A549 (cell line): ENCODE measurements around the gene TRIP6. TPM values are rescaled to one million over a fixed set of nuclear protein-coding genes. Genes with fewer than 3 reads are reported as not detected.
A peak's percentile ranks its signal among the peaks of the same experiment; 100 is the strongest.

ENCODE experiments used
- ATAC-seq, 2 experiments: fragments of 200-7000 bp in 1 of 2; fragments of >200 bp in 1 of 2; cut with Nextera tagmentation in 1 of 2; cut with Tn5 transposase in 1 of 2; 3 replicates each; pipeline versions ENCODE4 v1.8.0 to v1.9.1; 2018 to 2020; ENCODE audit warnings: mild to moderate bottlenecking in 1 of 2, moderate library complexity in 1 of 2
- CTCF ChIA-PET: fragments of 300-600 bp; sonication (Branson Sonifier 250); formaldehyde crosslinking; extraction: SDS; loops from one replicate; lab custom pipeline; 2021; ENCODE audit warnings: antibody characterized with exemption, inconsistent platforms; lab: Yijun Ruan, JAX
- POLR2A ChIA-PET: fragments of 350-600 bp; formaldehyde crosslinking; extraction: SDS; loops from one replicate; lab custom pipeline; 2021; ENCODE audit warnings: antibody characterized with exemption, inconsistent platforms; lab: Yijun Ruan, JAX
- DNase-seq, 2 experiments: peaks; one replicate each; pipeline versions ENCODE4 v3.0.0 to v3.0.0-alpha.2; 2011 to 2016; ENCODE audit warnings: low read depth in 1 of 2, low spot score in 1 of 2
- FAIRE-seq: peaks from 2 replicates; lab custom pipeline; 2011; peaks lifted over from hg19 to GRCh38; lab: Jason Lieb, UNC
- H3K27ac ChIP-seq, 2 experiments: fragments of >200 bp; sonication (Bioruptor Twin); formaldehyde crosslinking; 3 replicates each; pipeline ENCODE4 v1.5.1; 2016 to 2017
- H3K4me1 ChIP-seq: fragments of >200 bp; sonication (Bioruptor Twin); formaldehyde crosslinking; 3 replicates; pipeline ENCODE4 v1.6.1; 2016
- H3K4me2 ChIP-seq: fragments of >200 bp; sonication (Bioruptor Twin); formaldehyde crosslinking; 3 replicates; pipeline ENCODE4 v1.6.1; 2016
- H3K4me3 ChIP-seq: fragments of >200 bp; sonication (Bioruptor Twin); formaldehyde crosslinking; 3 replicates; pipeline ENCODE4 v1.5.1; 2016
- H3K9me3 ChIP-seq: fragments of >200 bp; sonication (Bioruptor Twin); formaldehyde crosslinking; 3 replicates; pipeline ENCODE4 v1.6.1; 2016
- CBX8 ChIP-seq: fragments of 200-600 bp; sonication (generic); IDR thresholded peaks from 2 replicates; pipeline ENCODE4 v1.6.1; 2016
- CEBPB ChIP-seq, 2 experiments: fragments of >200 bp in 1 of 2; sonication (Bioruptor Twin) in 1 of 2; formaldehyde crosslinking in 1 of 2; IDR thresholded peaks; 2 replicates each; pipeline ENCODE4 v1.6.1; 2012 to 2016
- EHF ChIP-seq: fragments of 250-450 bp; sonication (Bioruptor Pico); IDR thresholded peaks from 2 replicates; pipeline ENCODE4 v1.5.0; 2020; ENCODE audit warnings: mild to moderate bottlenecking
- ESRRA ChIP-seq: fragments of 150-350 bp; IDR thresholded peaks from 2 replicates; pipeline ENCODE4 v1.6.1; 2014; ENCODE audit warnings: mild to moderate bottlenecking, low read length, borderline replicate concordance
- FOSL2 ChIP-seq, 2 experiments: fragments of 450-650 bp in 1 of 2; fragments of >200 bp in 1 of 2; sonication (Bioruptor Twin) in 1 of 2; formaldehyde crosslinking; IDR thresholded peaks; 2 replicates each; pipeline versions ENCODE4 v1.5.0 to v1.6.1; 2016 to 2020; ENCODE audit warnings: mild to moderate bottlenecking in 1 of 2, moderate library complexity in 1 of 2
- FOXS1 ChIP-seq: fragments of 250-450 bp; sonication (Bioruptor Pico); IDR thresholded peaks from 2 replicates; pipeline ENCODE4 v1.5.0; 2020; ENCODE audit warnings: mild to moderate bottlenecking, moderate library complexity
- HOXB13 ChIP-seq: fragments of 250-450 bp; sonication (Bioruptor Pico); IDR thresholded peaks from 2 replicates; pipeline ENCODE4 v1.5.0; 2020; ENCODE audit warnings: low read depth, mild to moderate bottlenecking, moderate library complexity
- JUN ChIP-seq, 2 experiments: fragments of >200 bp; sonication (Bioruptor Twin); formaldehyde crosslinking; IDR thresholded peaks; 2 replicates in 1 of 2; 3 replicates in 1 of 2; pipeline ENCODE4 v1.6.1; 2016 to 2017
- KDM5A ChIP-seq: fragments of 200-600 bp; sonication (generic); IDR thresholded peaks from 2 replicates; pipeline ENCODE4 v1.6.1; 2016; ENCODE audit warnings: antibody characterized with exemption, mild to moderate bottlenecking
- MAFK ChIP-seq: fragments of 450-650 bp; IDR thresholded peaks from 2 replicates; pipeline ENCODE4 v1.6.1; 2014; ENCODE audit not compliant: partially characterized antibody
- NFE2L2 ChIP-seq: fragments of 150-350 bp; conservative IDR thresholded peaks from 2 replicates; pipeline ENCODE4 v1.6.1; 2014; ENCODE audit warnings: low read length
- POLR2AphosphoS2 ChIP-seq: conservative IDR thresholded peaks from 2 replicates; pipeline ENCODE4 v1.6.1; 2012; ENCODE audit warnings: low read length, improper control_type of control experiment, inconsistent platforms
- RAD21 ChIP-seq, 2 experiments: fragments of >200 bp in 1 of 2; sonication (Bioruptor Twin) in 1 of 2; formaldehyde crosslinking in 1 of 2; IDR thresholded peaks in 1 of 2; conservative IDR thresholded peaks in 1 of 2; 2 replicates in 1 of 2; 3 replicates in 1 of 2; pipeline ENCODE4 v1.6.1; 2012 to 2018; ENCODE audit warnings: inconsistent platforms in 1 of 2
- RARB ChIP-seq: fragments of 250-450 bp; sonication (Bioruptor Pico); IDR thresholded peaks from 2 replicates; pipeline ENCODE4 v1.8.0; 2021; ENCODE audit warnings: mild to moderate bottlenecking, moderate library complexity
- RNF2 ChIP-seq: fragments of 200-600 bp; sonication (generic); IDR thresholded peaks from 2 replicates; pipeline ENCODE4 v1.6.1; 2016; ENCODE audit warnings: low read depth, mild to moderate bottlenecking, antibody characterized with exemption, moderate library complexity, borderline replicate concordance
- TFCP2L1 ChIP-seq: fragments of 250-450 bp; sonication (Bioruptor Pico); IDR thresholded peaks from 2 replicates; pipeline ENCODE4 v1.5.0; 2021; ENCODE audit warnings: mild to moderate bottlenecking
- ZNF302 ChIP-seq: fragments of 250-450 bp; sonication (Bioruptor Pico); IDR thresholded peaks from 2 replicates; pipeline ENCODE4 v1.9.0; 2021; ENCODE audit warnings: inconsistent platforms, mild to moderate bottlenecking, moderate library complexity
- WGBS: methylation state at CpG from one replicate; pipeline ENCODE4 v1.1.6; 2017; ENCODE audit errors: missing lambda C conversion rate; 5-methylcytosine and 5-hydroxymethylcytosine counted together
- polyA plus RNA-seq, 4 experiments: library from polyadenylated mRNA; depleted of rRNA in 3 of 4; stranded (reverse); fragments of >200 nt; fragmentation: RNase III in 1 of 4; extraction: RNeasy Plus Mini Kit Qiagen cat#74134 plus additional on column Dnase treatment in 1 of 4; gene quantifications; 2 replicates in 3 of 4; 3 replicates in 1 of 4; pipeline ENCODE4 v1.2.3, GENCODE V29; 2011 to 2017
- TF ChIP-seq, protein P1 (sequence below): IDR thresholded peaks from 2 replicates; pipeline ENCODE4 v1.6.1; 2012; ENCODE audit warnings: low read depth, borderline replicate concordance
- TF ChIP-seq, protein P2 (sequence below): fragments of >200 bp; sonication (Bioruptor Twin); formaldehyde crosslinking; IDR thresholded peaks from 2 replicates; pipeline ENCODE4 v1.6.1; 2016
- TF ChIP-seq, protein P3 (sequence below): fragments of >200 bp; sonication (Bioruptor Twin); formaldehyde crosslinking; IDR thresholded peaks from 3 replicates; pipeline ENCODE4 v1.6.1; 2016
- TF ChIP-seq, protein P4 (sequence below): IDR thresholded peaks from 2 replicates; pipeline ENCODE4 v1.6.1; 2012

The TRIP6 gene
- polyA plus RNA-seq, 2 of the 4 experiments (the other 2 are of a cell fraction), result 18.0 to 38.5 TPM

DNA sequence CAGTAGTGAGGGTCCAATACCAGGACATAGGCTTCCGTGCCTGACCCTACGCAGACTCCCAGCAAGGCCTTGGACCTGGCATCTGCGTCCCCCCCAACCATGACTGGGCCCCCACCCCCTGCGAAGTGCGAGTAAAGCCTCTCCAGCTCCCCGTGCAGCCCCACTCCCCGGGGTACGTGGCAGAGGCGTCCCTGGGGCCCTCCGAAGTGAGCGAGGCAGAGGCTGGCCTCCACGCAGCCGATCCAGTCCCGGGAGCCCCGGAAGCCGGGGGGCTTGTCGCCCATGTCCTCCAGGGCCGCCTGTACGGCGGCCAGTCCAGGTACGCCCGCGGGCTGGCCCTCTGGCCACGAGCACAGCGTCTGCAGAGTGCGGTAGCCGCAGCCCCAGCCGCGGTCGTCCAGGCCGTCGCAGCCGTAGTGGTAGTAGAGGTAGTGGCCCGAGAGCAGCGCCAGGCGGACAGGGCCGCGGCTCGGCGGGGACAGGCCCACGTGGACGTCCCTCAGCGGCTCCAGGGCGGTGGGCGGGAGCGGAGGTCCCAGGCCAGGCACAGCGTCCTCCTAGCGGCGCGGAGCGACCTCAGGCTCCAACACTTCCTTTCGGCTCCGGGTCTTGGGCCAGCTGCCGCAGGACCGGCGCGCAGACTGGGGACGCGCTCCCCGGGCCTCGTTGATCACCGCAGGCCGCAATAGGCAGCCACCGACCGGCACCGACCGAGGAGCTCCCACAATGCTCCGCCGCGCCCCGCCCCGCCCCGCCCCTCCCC, 22.0 kb downstream of the TRIP6 start, which contains the start of gene UFSP1 (continued):
- TF ChIP-seq RARB (CRISPR knock-in tag) (no peak), CEBPB (IDR thresholded peaks at IDR 0.05) (no peak)
- TF ChIP-seq, protein P1, sequence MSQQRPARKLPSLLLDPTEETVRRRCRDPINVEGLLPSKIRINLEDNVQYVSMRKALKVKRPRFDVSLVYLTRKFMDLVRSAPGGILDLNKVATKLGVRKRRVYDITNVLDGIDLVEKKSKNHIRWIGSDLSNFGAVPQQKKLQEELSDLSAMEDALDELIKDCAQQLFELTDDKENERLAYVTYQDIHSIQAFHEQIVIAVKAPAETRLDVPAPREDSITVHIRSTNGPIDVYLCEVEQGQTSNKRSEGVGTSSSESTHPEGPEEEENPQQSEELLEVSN, result peak; percentile 92

DNA sequence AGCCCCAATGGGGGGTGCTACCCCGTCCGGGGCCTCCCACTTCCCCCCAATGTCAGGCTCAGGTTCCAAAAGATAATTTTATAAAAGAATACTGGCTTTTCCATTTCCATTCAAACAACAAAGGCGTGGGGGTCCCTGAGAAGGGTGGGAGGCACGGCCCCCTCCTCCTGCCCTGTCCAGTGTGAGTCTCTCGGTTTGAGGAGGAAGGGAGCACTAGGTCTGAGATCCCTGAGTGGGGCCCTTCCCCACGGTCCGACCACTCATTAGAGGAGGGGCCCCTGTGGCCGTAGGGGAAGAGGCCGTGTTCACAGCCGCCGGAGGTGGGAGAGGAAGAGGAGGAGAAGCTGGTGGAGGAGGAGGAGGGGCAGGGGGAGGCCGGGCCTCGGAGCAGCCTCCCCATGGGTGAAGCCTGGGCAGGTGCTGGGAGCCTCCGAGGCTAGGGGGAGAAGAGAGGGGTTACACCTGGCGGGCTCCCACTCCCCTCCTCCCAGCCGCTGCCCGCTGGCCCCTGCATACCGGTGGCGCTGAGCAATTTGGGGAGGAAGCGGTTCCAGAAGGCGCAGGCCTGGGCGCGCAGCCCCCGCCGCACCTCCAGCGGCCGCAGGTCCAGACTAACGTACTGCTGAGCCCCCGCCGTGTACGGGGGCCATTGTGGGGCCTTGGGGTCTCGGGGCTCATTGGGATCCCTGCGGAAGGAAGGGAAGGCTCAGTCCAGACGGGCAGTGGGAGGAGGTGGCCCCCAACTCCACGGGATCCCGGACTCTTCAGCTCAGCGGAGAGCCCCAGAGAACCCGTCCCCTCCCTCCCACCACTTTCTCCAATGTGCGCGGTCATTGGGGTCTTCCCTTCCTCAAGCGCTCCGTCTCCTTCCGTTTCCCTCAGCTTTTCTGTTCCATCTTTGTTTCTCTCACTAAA, 23.7 kb downstream of the TRIP6 start:
- peak overlapping the region; percentile 86 to 95 for H3K27ac ChIP-seq
- H3K9me3 ChIP-seq, result no peaks in the 10 kb centered on the region
- H3K4me2 ChIP-seq, result peak overlapping the region; percentile 89
- H3K4me3 ChIP-seq, result peak overlapping the region; percentile 92; the same call in 2 of the 3 replicates
- ATAC-seq (no peak), FAIRE-seq (no peak), DNase-seq (no peak)
- TF ChIP-seq EHF (CRISPR knock-in tag) (no peak), CEBPB (IDR thresholded peaks at IDR 0.05) (no peak), KDM5A (no peak), MAFK (no peak), FOSL2 (IDR thresholded peaks at IDR 0.05) (no peak), FOSL2 (CRISPR knock-in tag; IDR thresholded peaks at IDR 0.05) (no peak), JUN (IDR thresholded peaks at IDR 0.05) (no peak), CBX8 (no peak), TFCP2L1 (no peak), POLR2AphosphoS2 (no peak), ZNF302 (no peak), ESRRA (no peak), RAD21 (conservative IDR thresholded peaks at IDR 0.05 in 1 of 2, IDR thresholded peaks at IDR 0.05 in 1 of 2) (no peak), HOXB13 (CRISPR knock-in tag) (no peak), RNF2 (no peak), NFE2L2 (no peak), FOXS1 (CRISPR knock-in tag) (no peak)
- TF ChIP-seq, protein P2, sequence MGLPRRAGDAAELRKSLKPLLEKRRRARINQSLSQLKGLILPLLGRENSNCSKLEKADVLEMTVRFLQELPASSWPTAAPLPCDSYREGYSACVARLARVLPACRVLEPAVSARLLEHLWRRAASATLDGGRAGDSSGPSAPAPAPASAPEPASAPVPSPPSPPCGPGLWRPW, result no peak
- TF ChIP-seq, protein P3, sequence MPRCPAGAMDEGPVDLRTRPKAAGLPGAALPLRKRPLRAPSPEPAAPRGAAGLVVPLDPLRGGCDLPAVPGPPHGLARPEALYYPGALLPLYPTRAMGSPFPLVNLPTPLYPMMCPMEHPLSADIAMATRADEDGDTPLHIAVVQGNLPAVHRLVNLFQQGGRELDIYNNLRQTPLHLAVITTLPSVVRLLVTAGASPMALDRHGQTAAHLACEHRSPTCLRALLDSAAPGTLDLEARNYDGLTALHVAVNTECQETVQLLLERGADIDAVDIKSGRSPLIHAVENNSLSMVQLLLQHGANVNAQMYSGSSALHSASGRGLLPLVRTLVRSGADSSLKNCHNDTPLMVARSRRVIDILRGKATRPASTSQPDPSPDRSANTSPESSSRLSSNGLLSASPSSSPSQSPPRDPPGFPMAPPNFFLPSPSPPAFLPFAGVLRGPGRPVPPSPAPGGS, result no peak
- TF ChIP-seq, protein P4, sequence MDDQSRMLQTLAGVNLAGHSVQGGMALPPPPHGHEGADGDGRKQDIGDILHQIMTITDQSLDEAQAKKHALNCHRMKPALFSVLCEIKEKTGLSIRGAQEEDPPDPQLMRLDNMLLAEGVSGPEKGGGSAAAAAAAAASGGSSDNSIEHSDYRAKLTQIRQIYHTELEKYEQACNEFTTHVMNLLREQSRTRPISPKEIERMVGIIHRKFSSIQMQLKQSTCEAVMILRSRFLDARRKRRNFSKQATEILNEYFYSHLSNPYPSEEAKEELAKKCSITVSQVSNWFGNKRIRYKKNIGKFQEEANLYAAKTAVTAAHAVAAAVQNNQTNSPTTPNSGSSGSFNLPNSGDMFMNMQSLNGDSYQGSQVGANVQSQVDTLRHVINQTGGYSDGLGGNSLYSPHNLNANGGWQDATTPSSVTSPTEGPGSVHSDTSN, result no peak
- CTCF ChIA-PET, result interaction anchor here (0.8 to 5.0 kb wide), 12 partner anchors 7 to 247 kb away, joined by 3 to 23 read pairs (median 6); partner anchors contain the start of genes EPO, POP7 and SLC12A9
- POLR2A ChIA-PET, result interaction anchor here (0.6 to 5.1 kb wide), 6 partner anchors 15 to 204 kb away, joined by 3 to 106 read pairs (median 7); partner anchors contain the start of genes EPHB4, SRRT and TRIM56
- 86% methylated on average over 43 of the region's 43 CpGs for WGBS
- H3K4me1 ChIP-seq, result peaks cover 41% of the 10 kb centered on the region
